Mesodermal cell (in vitro differentiated cells): ENCODE measurements around the gene RABL3.

ENCODE experiments used
- H3K27ac ChIP-seq: 2 replicates; pipeline ENCODE4 v1.7.0; 2013; ENCODE audit warnings: mild to moderate bottlenecking, low read depth, low read length, moderate library complexity; ENCODE audit not compliant: severe bottlenecking
- H3K36me3 ChIP-seq: 2 replicates; pipeline ENCODE4 v1.7.1; 2013; ENCODE audit warnings: mild to moderate bottlenecking, low read length, moderate library complexity; ENCODE audit not compliant: control insufficient read depth, insufficient read depth
- H3K4me1 ChIP-seq: one replicate; pipeline ENCODE4 v1.7.1; 2013; ENCODE audit warnings: mild to moderate bottlenecking, low read length; ENCODE audit not compliant: insufficient read depth, control insufficient read depth, poor library complexity, severe bottlenecking
- H3K4me3 ChIP-seq: 2 replicates; pipeline ENCODE4 v1.7.0; 2013; ENCODE audit warnings: low read length, control low read depth, mild to moderate bottlenecking; ENCODE audit not compliant: insufficient read depth, poor library complexity, severe bottlenecking; ENCODE audit errors: extremely low read depth
- H3K9me3 ChIP-seq: 2 replicates; pipeline ENCODE4 v1.7.1; 2013; ENCODE audit warnings: mild to moderate bottlenecking, low read length, moderate library complexity; ENCODE audit not compliant: control insufficient read depth
- WGBS, 2 experiments: methylation state at CpG; one replicate each; pipeline ENCODE4 v1.1.5; 2013; ENCODE audit warnings: missing lambda C conversion rate in 2 of 2; ENCODE audit not compliant: insufficient coverage in 2 of 2; 5-methylcytosine and 5-hydroxymethylcytosine counted together

The RABL3 gene

DNA sequence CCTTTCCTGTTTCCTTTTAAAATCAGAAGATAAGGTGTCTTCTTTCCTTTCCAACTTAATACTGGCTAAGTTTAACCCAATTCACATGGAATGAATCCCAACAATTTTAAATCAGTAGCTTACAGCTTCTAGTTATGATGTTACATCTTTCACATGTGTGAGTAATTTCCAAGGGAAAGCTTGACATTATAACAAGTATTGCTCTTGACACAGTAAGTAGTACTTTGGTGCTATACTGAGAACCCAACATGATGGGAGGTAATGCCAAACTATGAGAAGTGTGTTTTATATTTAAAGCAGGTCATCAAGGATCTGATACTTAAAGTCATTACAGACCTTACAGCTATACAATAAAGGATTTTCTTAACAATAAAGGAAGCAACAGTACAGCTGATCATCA lies 29.1 kb downstream of the RABL3 start:
- Histone ChIP-seq H3K4me3 (no peak overlapping the region), H3K4me1 (no peaks in the 10 kb centered on the region), H3K36me3 (no peaks in the 10 kb centered on the region), H3K27ac (no peak overlapping the region), H3K9me3 (no peaks in the 10 kb centered on the region)

DNA sequence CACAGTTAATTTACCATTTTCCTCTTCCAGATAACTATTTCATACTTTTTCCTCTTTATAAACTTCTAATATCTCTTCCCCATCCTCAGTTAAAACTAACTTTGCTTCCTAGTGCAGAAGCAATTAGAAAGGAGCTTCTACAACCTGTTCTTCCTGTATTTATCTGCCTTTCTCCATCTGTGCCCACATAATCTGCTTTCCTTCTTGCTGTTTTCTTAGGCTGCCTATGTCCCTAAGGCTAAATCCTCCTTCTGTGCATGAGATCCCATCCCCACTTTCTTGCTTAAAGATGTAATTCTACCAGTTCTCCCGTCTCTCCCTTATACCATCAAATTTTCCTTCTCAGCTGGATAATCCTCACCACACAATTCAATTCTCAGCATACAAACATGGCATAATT lies 31.9 kb downstream of the RABL3 start:
- H3K9me3 ChIP-seq = no peaks in the 10 kb centered on the region
- WGBS, 2 experiments = 83 to 92% methylated on average over 1 of the region's 1 CpG

DNA sequence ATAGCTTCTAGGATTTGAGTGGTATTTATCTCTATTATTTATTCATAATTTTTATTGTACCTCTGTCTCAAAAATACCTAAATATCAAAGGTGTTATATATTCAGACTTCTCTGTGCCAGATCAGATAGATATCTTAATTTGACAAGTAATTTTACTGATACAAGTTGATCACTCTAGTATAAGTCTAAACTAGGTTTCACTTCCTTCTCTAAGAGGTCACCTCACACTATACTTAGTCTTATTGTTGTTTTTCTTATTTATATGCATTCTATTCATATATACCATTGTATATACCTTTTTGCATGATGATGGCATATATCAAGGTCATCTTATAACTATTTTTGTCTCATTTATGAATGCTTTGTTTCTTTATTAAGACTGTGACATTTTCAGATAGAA lies 33.9 kb downstream of the RABL3 start:
- H3K4me1 ChIP-seq = no peaks in the 10 kb centered on the region
- H3K27ac ChIP-seq = no peak overlapping the region
- H3K36me3 ChIP-seq = peaks cover 6% of the 10 kb centered on the region
- H3K9me3 ChIP-seq = no peaks in the 10 kb centered on the region
- H3K4me3 ChIP-seq = no peak overlapping the region

More for the DNA sequence above, 31.9 kb downstream of the RABL3 start:
- no peak overlapping the region for H3K4me3 ChIP-seq
- no peaks in the 10 kb centered on the region for H3K36me3 ChIP-seq
- H3K27ac ChIP-seq = no peak overlapping the region
- no peaks in the 10 kb centered on the region for H3K4me1 ChIP-seq

DNA sequence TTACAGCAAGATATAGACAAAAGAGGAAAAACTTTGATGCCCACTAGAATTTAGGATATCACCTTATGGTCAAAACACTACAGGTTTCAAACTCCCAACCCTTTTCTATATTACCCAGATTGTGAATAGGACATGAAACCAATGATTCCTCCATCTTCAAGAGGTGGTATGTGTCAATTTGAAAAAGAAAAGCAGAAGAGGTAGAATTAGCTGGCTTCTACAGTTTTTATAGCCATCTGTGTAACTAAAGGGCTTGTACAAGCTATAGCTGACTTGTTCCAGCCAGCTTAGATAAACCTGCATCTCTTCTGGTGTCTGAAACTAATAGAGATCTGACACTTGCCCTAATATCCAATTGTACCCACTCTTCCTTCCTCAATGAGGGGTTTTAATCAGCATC lies 35.4 kb downstream of the RABL3 start:
- Histone ChIP-seq H3K4me3 (no peak overlapping the region), H3K27ac (no peak overlapping the region), H3K4me1 (no peaks in the 10 kb centered on the region), H3K36me3 (peaks cover 6% of the 10 kb centered on the region), H3K9me3 (no peaks in the 10 kb centered on the region)

DNA sequence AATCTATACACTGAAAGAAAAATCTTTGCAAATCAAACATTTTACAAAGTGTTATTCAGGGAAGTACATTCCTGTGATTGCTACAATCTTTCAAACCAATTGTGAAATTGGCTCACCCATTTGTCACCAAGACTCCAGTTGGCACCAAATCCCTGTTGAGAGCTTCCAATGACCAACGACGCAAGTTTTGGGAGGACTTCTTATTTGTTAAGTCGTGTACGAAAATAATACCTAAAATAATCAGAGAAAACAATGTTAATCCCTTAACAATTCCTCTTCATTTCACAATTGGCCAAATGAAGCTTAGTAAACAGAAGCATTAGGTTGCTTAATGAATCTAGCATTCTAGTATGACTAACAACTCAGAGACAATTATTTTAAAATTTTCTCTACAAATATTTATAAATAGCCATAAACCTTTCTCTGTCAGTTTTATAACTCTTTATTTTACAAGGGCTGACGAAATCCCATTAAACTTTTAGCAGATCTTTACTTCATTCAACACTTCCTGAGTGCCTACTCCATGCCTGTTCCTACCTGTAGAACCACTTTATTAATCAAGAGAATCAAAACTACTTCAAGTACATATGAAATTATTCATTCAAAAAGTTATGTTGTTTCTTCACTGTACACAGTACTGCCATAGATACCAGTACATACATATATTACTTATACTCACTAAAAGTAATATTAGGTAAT lies 36.3 kb downstream of the RABL3 start:
- peaks cover 6% of the 10 kb centered on the region for H3K36me3 ChIP-seq
- H3K4me3 ChIP-seq = no peak overlapping the region
- H3K4me1 ChIP-seq = no peaks in the 10 kb centered on the region
- WGBS, 2 experiments = 75% methylated on average over 2 of the region's 5 CpGs; no CpG with 5 or more reads in 1 of the 2 experiments
- H3K9me3 ChIP-seq = no peaks in the 10 kb centered on the region
- no peak overlapping the region for H3K27ac ChIP-seq

DNA sequence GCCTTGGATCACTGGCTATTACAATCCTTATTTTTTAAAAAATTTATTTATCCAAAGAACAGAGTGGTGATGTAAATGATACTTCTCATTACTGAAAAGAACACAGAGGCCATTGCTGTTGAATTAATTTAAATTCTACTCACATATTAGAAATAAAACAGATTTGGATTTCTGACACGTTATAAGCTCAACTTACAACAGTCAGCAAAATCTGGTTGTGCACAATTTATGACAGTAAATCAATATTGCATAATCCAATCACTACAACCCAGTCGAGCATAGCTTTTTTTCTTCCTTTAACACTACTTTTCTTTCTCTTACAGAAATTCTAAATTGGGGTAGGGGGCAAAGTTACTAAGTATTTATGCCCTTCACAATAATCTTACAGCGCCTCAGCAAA lies 43.0 kb downstream of the RABL3 start:
- H3K9me3 ChIP-seq = no peaks in the 10 kb centered on the region
- H3K36me3 ChIP-seq = peaks cover 1% of the 10 kb centered on the region
- H3K4me1 ChIP-seq = no peaks in the 10 kb centered on the region
- H3K27ac ChIP-seq = no peak overlapping the region
- H3K4me3 ChIP-seq = no peak overlapping the region
- 100% methylated on average over 1 to 2 of the region's 3 CpGs for WGBS, 2 experiments

DNA sequence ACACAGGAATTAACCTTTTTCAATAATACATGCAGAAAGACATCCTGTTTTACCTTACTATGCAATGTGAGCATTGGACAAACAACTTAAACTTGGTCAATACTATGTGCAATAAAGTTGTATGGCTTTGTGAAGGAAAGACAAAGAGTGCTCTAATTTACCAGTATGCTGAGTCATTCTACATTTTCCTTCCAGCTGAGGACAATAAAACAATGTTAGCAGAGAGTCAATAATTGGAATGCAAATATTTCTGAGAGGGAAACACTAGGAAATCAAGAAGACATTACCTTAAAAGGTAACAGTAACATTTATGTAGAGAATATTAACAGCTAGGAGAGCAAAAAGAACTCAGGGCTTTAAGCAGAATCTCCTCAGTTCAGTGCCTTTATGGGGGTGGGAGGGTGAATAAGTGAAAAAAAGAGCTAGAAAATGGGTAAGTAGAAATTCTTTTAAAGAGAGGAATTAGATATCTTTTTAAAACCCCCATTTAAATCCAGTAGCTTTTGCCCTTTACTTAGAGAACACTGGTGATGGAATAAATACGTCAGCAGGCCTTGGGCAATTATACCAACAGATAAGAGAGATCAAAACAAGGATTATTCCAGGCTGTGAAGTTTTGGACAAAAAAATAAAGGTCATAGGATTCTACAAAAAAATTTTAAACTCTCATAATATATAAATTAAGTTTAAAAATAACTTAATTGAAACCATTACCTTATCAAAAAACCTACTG lies 48.7 kb downstream of the RABL3 start:
- Histone ChIP-seq H3K36me3 (no peaks in the 10 kb centered on the region), H3K4me1 (peaks cover 5% of the 10 kb centered on the region), H3K9me3 (no peaks in the 10 kb centered on the region), H3K4me3 (no peak overlapping the region), H3K27ac (peak overlapping the region; percentile 18)
- no CpG with 5 or more reads among the region's 1 CpG for WGBS, 2 experiments

DNA sequence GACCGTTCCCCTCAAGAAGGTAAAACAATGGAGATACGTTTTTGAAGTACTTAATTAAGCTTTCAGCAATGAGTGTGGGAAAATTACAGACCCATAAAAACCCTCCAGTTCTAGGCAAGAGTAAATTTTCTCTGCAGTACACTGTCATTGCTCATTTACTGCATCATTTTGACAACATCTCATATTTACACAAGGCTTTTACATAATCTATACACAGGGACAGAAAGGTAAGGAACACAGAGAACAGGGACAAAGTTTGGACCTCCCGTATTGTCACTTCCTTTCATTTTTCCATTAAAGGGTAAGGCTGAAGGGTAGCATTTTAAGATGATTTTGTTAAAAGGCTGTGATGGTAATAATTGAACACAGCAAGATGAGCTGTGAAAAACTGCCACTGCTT lies 52.9 kb downstream of the RABL3 start:
- 100% methylated on average over 2 of the region's 3 CpGs; no CpG with 5 or more reads in 1 of the 2 experiments for WGBS, 2 experiments
- no peak overlapping the region for H3K27ac ChIP-seq

DNA sequence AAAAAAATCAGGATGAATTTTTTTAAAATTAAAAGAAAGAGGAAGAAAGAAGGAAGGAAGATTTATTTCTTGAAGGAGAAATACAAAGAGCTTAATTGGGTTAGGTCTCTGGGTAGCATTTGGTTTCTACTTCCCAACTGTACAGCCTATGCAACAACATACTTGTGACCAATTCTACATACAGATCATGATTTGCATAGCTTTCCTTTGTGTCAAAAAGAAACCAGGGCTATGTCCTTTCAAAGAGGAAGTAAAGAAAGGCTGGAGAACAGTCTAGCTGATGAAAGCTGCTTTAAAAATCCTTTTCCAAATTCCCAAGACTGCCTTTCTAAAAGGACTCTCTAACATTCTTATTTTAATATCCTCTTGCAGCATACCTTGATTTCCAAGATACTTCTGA lies 54.2 kb downstream of the RABL3 start:
- Histone ChIP-seq H3K9me3 (no peaks in the 10 kb centered on the region), H3K27ac (no peak overlapping the region), H3K4me3 (no peak overlapping the region)

More for the DNA sequence above, 52.9 kb downstream of the RABL3 start:
- Histone ChIP-seq H3K9me3 (no peaks in the 10 kb centered on the region), H3K36me3 (no peaks in the 10 kb centered on the region), H3K4me3 (no peak overlapping the region), H3K4me1 (peaks cover 5% of the 10 kb centered on the region)

DNA sequence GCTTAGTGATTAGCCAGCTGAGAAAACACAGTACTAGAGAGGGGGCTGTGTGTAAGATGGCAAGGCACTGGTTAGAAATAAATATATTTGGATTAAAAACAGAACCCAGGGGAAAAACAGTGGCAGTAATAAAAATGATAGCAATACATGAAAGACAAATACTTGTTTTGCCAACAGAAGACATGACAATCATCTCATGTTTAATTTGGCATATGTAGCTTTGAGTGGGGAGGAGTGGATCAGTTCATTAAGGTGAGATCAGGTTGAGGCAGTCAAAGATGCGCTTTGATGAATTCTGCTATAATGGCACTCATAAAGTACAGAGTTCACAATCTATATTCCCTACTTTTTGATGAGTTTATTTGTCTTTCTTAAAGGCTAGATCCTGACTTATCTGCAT lies 56.9 kb downstream of the RABL3 start:
- H3K9me3 ChIP-seq = no peaks in the 10 kb centered on the region
- no CpG with 5 or more reads among the region's 1 CpG for WGBS, 2 experiments
- H3K4me1 ChIP-seq = no peaks in the 10 kb centered on the region
- no peaks in the 10 kb centered on the region for H3K36me3 ChIP-seq
- no peak overlapping the region for H3K4me3 ChIP-seq
- H3K27ac ChIP-seq = no peak overlapping the region

More for the DNA sequence above, 54.2 kb downstream of the RABL3 start:
- H3K4me1 ChIP-seq = no peaks in the 10 kb centered on the region
- H3K36me3 ChIP-seq = no peaks in the 10 kb centered on the region

DNA sequence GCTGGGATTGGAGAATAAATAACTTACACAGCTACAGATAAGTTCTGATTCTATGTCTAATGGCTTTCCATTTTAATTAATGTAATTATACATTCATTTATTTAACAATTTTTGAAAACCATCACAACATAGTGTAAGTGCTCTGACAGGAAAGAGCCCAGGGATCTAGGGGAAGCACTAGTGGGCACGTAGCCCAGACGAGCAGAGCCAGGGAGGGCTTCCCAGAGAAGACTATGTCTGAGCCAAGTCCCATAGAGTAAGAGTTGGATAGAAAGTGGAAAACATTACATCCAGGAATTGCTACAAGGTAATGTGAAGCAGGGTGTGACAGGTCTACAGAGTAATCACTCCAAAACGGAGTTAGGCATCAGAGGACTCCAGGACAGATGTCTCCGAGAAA lies 57.4 kb downstream of the RABL3 start:
- H3K4me3 ChIP-seq = no peak overlapping the region
- no peak overlapping the region for H3K27ac ChIP-seq
- no peaks in the 10 kb centered on the region for H3K36me3 ChIP-seq
- WGBS, 2 experiments = 71 to 82% methylated on average over 4 of the region's 4 CpGs
- no peaks in the 10 kb centered on the region for H3K4me1 ChIP-seq
- no peaks in the 10 kb centered on the region for H3K9me3 ChIP-seq
